Measurements from ENCODE around the gene ALDH1L2.

- no peak for TF ChIP-seq CTCF (IDR thresholded peaks at IDR 0.05)
- TF ChIP-seq POLR2AphosphoS5 (IDR thresholded peaks at IDR 0.05) = no peak
Measured at GRCh38 chr12:104975587-104976343, 108.5 kb downstream of the ALDH1L2 start.
